HepG2 (cell line): ENCODE results near the gene LASP1. TPM values are rescaled to one million over a fixed set of nuclear protein-coding genes. Genes with fewer than 3 reads are reported as not detected.
A peak's percentile ranks its signal among the peaks of the same experiment; 100 is the strongest.

ENCODE experiments used
- GMEB1 ChIP-seq: sonication (generic); formaldehyde crosslinking; IDR thresholded peaks from 2 replicates; pipeline ENCODE4 v1.5.1; 2020; ENCODE audit warnings: missing genetic modification reagents, mild to moderate bottlenecking, borderline replicate concordance
- HBP1 ChIP-seq: IDR thresholded peaks from 2 replicates; pipeline ENCODE4 v1.6.1; 2016; ENCODE audit warnings: low read depth, control low read depth
- HIVEP1 ChIP-seq: sonication (generic); formaldehyde crosslinking; IDR thresholded peaks from 2 replicates; pipeline ENCODE4 v1.4.0; 2020; ENCODE audit warnings: mild to moderate bottlenecking, missing genetic modification reagents
- JUNB ChIP-seq: sonication (generic); formaldehyde crosslinking; IDR thresholded peaks from 2 replicates; pipeline ENCODE4 v1.8.0; 2022; ENCODE audit warnings: missing genetic modification reagents, mild to moderate bottlenecking, borderline replicate concordance
- KLF15 ChIP-seq: sonication (generic); formaldehyde crosslinking; IDR thresholded peaks from 2 replicates; pipeline ENCODE4 v1.8.1; 2023; ENCODE audit warnings: borderline replicate concordance, mild to moderate bottlenecking, inconsistent platforms, missing genetic modification reagents, mixed read lengths
- KLF6 ChIP-seq: IDR thresholded peaks from 2 replicates; pipeline ENCODE4 v1.8.0; 2016; ENCODE audit warnings: missing biosample characterization, missing genetic modification reagents
- MXD3 ChIP-seq: IDR thresholded peaks from 2 replicates; pipeline ENCODE4 v1.6.1; 2016; ENCODE audit warnings: mild to moderate bottlenecking, missing biosample characterization, missing genetic modification reagents
- MXI1 ChIP-seq: IDR thresholded peaks from 3 replicates; pipeline ENCODE4 v1.6.1; 2012; ENCODE audit warnings: low read depth, low read length, inconsistent platforms, borderline replicate concordance
- NFRKB ChIP-seq: fragments of 450-650 bp; IDR thresholded peaks from 2 replicates; pipeline ENCODE4 v1.6.1; 2017
- NPAS2 ChIP-seq: sonication (generic); formaldehyde crosslinking; IDR thresholded peaks from 2 replicates; pipeline ENCODE4 v1.8.0; 2022; ENCODE audit warnings: mild to moderate bottlenecking, missing genetic modification reagents, borderline replicate concordance
- NR2C2 ChIP-seq: sonication (generic); formaldehyde crosslinking; IDR thresholded peaks from 2 replicates; pipeline ENCODE4 v1.4.0; 2020; ENCODE audit warnings: missing genetic modification reagents, mild to moderate bottlenecking, moderate library complexity, borderline replicate concordance
- POLR2A ChIP-seq, 2 experiments: IDR thresholded peaks; 2 replicates each; pipeline ENCODE4 v1.6.1; 2011; ENCODE audit warnings: low read depth in 2 of 2, low read length in 2 of 2, mild to moderate bottlenecking in 1 of 2, moderate library complexity in 1 of 2; ENCODE audit not compliant: insufficient read depth in 1 of 2
- SSRP1 ChIP-seq: IDR thresholded peaks from 2 replicates; pipeline ENCODE4 v1.6.1; 2016; ENCODE audit warnings: control low read depth
- ZBTB8A ChIP-seq: sonication (generic); formaldehyde crosslinking; IDR thresholded peaks from 2 replicates; pipeline ENCODE4 v1.4.0; 2020; ENCODE audit warnings: mild to moderate bottlenecking, low read depth, missing genetic modification reagents, borderline replicate concordance
- ZNF264 ChIP-seq: sonication (generic); formaldehyde crosslinking; IDR thresholded peaks from 2 replicates; pipeline ENCODE4 v1.4.0; 2020; ENCODE audit warnings: missing genetic modification reagents
- ZNF407 ChIP-seq: sonication (generic); formaldehyde crosslinking; IDR thresholded peaks from one replicate; pipeline ENCODE4 v1.5.1; 2020; ENCODE audit warnings: mild to moderate bottlenecking, missing genetic modification reagents; ENCODE audit errors: not compliant biosample characterization
- ZNF605 ChIP-seq: sonication (generic); formaldehyde crosslinking; IDR thresholded peaks from 2 replicates; pipeline ENCODE4 v1.8.0; 2022; ENCODE audit warnings: mild to moderate bottlenecking, missing genetic modification reagents
- ZNF776 ChIP-seq: sonication (generic); formaldehyde crosslinking; IDR thresholded peaks from 2 replicates; pipeline ENCODE4 v1.4.0; 2020; ENCODE audit warnings: mild to moderate bottlenecking, missing genetic modification reagents
- ZNF781 ChIP-seq: sonication (generic); formaldehyde crosslinking; IDR thresholded peaks from 2 replicates; pipeline ENCODE4 v1.5.1; 2020; ENCODE audit warnings: borderline replicate concordance, mild to moderate bottlenecking, missing genetic modification reagents; ENCODE audit errors: not compliant biosample characterization
- polyA plus RNA-seq, 8 experiments: library from polyadenylated mRNA; depleted of rRNA in 3 of 8; stranded (reverse) in 7 of 8; unstranded in 1 of 8; fragments of >200 nt; fragmentation: Illumina TruSeq in 4 of 8; extraction: Trizol in 4 of 8; gene quantifications; 2 replicates each; pipeline versions ENCODE4 v1.2.1 to v1.2.3, GENCODE V29; 2011 to 2016; ENCODE audit warnings: low read depth in 4 of 8, missing spikeins in 1 of 8, mixed read lengths in 1 of 8; ENCODE audit not compliant: insufficient read depth in 1 of 8
- total RNA-seq, 5 experiments: library from RNA; depleted of rRNA; stranded (reverse); fragments of >200 nt; fragmentation: Illumina TruSeq; extraction: Trizol; gene quantifications; 2 replicates each; pipeline ENCODE4 v1.2.3, GENCODE V29; 2016; ENCODE audit warnings: low read depth in 1 of 5

LASP1 gene
- total and polyA plus RNA-seq, 2 of the 13 experiments (the other 11 are each of a cell fraction or from before 2014, with no cell fraction given) = 70.1 to 97.0 TPM

GRCh38 chr17:38852771-38853291, 17.0 kb upstream of the LASP1 start (continued):
- TF ChIP-seq SSRP1 (CRISPR knock-in tag) (peak; percentile 46; the same call in 1 of the 2 replicates), ZNF407 (no peak), ZBTB8A (CRISPR knock-in tag) (no peak), KLF6 (no peak), MXD3 (CRISPR knock-in tag) (no peak), NFRKB (no peak), ZNF264 (CRISPR knock-in tag) (no peak), ZNF605 (CRISPR knock-in tag) (peak; percentile 38), GMEB1 (CRISPR knock-in tag) (no peak), MXI1 (no peak), NPAS2 (CRISPR knock-in tag) (no peak), ZNF781 (CRISPR knock-in tag) (no peak), POLR2A (IDR thresholded peaks at IDR 0.05; ENCODE audit: insufficient read depth in 1 of 2, low read depth in 2 of 2, low read length in 2 of 2) (peak in 1 of 2 experiments; percentile 48; a peak in 1 of 4 replicates), NR2C2 (CRISPR knock-in tag) (no peak), ZNF776 (no peak), HIVEP1 (CRISPR knock-in tag) (no peak), HBP1 (CRISPR knock-in tag) (no peak), JUNB (CRISPR knock-in tag) (no peak), KLF15 (CRISPR knock-in tag) (0 out of 2 replicates have a peak, but pooled peaks have one; percentile 15)
